GM19397 (cell line): Measurements from ENCODE around the gene RTP2.

Source experiments
- ATAC-seq: cut with Tn5 transposase; IDR thresholded peaks from one replicate; pipeline ENCODE4 v1.9.1; 2021; ENCODE audit warnings: mild to moderate bottlenecking, moderate library complexity; ENCODE audit not compliant: unreplicated experiment

The RTP2 gene

DNA sequence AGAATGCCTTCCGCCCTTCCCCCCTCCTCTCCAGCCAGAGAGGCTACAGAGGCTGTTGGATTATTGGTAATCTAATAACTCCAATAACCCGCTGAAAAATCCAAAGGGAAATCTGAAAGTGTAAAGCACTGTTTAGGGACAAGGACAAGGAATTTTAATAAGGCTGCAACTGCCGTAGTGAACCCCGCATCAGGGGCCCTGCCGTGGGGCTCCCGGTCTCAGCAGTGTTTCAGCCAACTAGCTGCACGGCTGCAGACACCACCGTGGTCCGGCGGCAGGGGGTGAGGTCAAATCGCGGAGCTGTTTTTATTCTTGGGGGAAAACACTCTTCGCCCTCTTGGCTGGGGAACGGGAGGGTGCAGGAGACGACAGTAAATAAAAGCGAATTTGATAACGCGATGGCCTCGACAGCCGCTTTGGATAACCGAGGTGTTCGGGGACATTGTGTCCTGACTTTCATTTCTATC, 36.8 kb upstream of the RTP2 start:
- ATAC-seq: no peak

DNA sequence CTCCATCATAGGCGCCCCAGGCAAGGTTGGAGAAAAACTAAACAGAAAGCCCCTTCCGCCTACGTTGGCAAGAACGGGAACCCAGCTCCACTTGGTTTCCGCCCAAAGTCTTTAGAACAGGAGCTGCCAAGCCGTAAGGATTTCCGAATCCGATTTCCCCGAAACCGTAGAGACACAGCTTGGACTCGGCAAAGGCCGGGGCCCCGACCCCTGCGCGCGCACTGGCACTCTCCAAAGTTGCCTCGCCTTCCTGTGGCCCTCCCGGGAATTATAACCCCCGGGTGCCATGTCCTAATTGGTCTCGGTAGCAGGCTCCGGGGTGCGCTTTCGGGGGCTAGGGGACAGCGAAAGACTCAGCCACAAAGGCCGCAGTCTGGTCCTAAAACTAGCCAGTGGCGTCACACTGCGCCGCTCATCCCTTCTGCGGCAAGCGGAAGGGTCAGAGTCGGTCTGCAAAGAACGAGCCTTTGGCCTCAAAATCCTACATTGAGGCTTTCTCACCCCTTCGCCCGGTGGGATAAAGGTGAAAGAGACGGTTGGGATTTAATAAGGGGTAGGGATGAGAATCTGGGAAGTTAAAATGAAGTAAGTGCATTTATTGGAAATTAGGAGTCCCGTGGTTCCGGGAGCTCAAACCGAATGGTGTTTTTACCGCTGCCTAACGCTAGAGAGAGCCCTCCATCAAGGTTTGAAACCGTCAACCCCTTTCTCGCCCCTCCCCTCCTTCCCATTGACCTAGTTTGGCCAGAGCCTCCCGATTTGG, 36.2 kb upstream of the RTP2 start:
- ATAC-seq: peak; percentile 64

DNA sequence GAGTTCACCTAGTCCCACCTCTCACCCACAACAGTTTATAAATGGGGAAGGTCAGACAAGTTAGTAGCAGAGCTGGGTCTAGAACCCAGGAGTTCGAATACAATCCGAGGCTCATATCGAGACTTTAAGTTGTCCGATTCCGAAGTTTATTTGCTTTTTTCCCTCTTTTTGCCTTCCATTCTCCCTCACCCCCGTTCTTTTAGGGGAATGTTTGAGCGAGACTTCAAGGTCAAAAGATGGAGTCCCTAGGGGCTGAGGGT, 35.6 kb upstream of the RTP2 start:
- ATAC-seq: no peak

DNA sequence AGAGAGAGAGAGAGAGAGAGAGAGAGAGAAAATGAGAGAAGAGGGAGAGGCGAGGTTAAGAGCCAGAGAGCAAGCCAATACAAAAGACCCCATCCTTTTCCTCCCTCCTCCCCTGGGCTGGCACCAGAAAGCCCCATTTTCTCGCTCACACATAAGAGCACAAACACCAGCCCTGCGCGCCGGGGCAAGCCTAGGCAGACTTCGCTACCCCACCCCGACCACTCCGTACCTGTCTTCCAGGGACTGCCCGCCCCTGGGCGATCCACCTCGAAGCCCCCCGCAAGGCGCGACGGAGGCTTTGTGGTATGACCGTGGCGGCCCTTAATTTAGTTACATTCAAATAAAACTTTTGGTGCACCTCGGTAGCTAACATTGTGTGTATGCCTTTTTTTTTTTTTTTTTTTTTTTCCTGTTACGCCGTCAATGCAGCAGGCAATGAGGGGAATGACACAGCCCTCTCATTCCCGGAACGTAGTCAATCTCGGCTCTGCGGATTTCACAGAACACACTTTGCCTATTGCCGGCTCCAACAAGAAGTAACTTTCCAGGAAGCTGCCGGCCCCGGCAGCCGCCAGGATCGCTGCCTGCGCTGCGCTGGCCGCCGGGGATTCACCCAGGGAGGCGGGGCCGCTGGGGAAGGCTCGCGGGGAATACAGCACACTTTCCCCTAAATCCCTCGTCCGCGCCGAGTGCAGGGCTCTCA, 35.2 kb upstream of the RTP2 start:
- no peak for ATAC-seq

DNA sequence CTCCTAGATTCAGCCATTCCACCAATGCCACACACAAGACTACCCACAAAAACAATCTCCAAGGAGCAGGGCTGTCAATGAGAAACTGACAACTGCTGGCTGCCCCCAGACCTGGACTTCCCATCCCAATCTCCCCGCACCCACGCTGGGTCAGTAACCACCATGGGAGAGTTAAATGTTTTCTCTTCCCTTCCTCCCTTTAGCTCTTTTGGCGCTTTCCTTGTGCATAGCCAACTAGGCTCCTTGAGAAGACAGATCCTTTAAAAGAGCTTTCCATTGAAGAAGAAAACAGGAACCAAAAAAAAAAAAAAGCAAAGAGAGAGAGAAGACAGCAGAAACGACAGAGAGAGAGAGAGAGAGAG, 34.6 kb upstream of the RTP2 start:
- no peak for ATAC-seq

DNA sequence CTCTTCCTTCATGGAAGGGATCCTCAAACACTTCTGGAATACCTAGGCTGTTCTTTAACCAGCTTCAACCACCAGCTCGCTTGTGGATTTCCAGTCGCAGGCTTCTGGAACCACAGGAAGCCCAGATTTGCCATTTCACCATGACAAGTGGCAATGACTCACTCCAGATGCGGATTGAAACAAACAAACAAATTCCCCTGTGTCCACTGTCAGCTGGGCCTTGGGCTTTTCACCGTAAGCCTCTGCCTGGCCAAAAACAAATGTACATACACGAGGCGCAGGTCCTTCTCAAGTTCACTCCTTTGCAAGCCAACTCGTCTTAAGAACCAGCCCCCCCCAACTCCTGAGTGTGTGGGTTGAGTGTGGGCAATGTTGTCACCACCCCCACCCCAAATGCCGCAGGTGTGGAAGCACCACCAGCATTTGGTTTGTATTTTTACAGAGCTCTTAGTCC, 34.1 kb upstream of the RTP2 start:
- ATAC-seq: no peak

DNA sequence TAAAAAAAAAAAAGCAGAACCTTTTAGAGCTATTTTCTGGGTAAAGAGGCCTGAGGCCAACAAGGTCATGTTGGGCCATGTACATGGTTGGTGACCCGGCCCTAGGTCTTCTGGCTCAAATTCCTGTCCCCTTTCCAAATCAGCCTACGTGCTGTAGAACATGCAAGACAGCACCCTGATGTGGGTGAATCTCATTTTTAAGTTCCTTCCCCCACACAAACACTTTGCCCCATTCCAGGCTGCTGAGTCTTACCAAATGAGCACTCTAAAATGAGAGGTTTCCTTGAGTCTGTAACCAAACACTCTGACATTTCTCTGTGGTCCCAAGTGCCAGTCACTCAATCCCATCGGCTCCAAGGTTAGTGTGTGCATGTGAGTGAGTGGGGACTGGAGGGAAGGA, 33.5 kb upstream of the RTP2 start:
- ATAC-seq: no peak

DNA sequence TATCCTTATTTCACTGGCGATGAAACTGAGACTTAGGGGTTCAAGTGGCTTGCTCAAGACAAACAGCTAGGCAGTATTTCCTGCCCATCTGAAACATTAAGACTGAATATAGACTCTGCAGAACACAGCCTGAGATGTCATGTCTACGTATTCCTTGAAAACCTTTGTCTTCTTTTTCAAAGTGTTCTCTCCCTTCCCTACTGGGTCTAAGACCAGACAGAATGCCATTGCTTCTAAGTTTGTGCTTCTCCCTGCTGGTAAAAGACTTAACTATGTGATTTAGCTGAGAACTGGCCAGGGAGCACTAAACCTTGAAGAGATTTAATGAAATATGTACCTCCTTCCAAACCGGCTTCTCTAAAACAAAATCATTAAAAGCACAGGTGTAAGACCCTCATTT, 33.0 kb upstream of the RTP2 start:
- no peak for ATAC-seq

DNA sequence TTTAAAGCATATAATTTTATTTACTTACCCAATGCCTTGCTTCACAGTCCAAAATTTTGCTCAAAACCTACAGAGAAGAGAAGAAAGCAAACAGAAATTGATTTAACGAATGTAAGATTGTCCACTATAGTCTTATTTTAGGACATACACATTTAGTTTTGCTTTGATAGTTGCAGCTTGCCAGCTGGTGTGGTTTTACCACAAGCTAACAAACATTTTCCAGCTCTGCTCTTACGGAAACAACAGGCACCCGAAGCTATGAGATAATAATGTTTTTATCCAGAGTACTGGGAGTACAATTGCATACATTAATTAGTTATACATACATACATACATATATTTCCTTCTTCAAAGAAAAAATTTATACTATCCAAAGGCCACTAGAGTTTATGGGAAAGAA, 32.5 kb upstream of the RTP2 start:
- ATAC-seq: no peak

DNA sequence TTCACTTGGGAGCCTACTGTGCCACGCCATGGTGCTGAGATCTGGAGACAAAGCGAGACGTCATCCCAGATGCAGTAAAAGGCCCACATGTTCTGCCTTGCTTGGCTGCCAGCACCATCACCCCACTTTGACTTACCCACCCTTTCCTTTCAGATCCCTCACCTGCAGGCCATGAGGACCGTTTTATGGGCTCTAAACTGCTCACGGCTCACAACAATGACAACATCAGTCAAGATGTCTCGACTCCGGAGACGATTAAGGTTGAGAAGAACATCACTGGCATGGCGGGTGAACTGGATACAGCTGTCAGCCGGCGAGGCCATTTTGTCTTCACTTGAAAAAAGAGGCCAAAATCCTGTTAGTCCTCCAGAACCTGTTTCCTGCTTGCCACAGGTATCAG, 31.0 kb upstream of the RTP2 start:
- no peak for ATAC-seq

DNA sequence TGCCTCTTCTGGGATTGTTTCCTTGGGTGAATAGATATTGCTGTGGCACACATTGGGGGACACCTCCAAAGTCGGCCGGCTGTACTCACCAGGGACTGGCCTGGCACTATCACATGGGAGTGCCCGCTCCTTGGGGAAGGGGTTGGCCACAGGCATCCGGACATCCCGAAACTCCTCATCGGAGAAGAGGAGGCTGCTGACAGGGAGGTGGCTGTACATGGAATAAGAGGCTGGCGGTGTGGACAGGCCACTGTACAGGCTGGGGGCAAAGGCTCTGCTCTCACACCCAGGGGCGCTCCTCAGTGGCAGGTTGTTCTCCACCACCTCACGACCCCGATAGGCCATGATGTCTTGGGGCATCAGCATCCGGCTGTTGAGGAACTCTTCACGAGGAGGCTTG, 27.2 kb upstream of the RTP2 start:
- ATAC-seq: no peak

DNA sequence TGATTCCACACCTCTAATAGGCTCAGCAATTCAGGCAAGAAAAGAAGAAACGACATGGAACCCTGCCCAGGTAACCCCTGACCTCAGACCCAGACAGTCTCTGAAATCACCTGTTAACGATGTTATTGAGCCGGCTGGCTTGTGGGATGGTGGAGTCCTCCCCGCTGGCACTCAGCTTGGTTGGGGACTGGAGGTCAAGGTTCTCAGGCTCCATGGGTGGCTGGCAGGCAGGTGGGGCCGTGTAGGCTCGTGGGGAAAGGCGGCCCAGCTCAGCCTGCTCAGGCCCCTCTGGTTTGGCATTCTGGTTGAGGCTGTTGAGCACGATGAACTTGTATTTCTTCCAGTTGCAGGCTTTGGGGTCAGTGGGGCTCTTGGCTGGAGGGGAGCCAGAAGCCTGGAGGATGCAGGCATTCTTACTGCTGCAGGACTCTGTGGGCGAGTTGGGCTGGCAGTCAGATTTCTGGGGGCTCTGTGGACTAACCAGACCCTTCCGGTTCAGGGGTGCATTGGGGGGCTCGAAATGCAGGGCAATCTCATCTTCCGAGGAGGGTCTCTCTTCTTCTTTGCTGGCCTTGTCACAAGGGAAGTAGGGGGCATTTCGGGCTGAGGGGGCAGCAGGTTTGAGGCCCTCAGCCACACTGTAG, 26.7 kb upstream of the RTP2 start:
- ATAC-seq: no peak

DNA sequence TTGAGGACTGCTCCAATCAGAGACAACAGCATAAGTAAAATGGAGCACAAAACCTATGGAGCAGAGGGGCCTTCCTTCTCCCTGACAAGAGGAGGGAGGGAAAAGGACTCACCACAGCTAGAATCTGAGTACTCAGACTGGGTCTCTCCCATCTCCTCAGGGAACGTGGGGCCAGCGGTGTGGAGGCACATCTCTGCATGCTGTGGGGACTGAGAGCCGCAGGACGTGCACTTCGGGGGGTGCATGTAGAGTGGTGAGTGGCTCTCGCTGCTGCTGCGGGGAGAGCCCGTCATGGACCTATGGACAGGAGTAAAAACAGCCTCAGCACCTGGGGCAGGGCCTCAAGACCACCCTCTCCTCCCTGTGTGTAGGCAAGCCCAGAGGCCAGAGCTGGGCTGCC, 25.9 kb upstream of the RTP2 start:
- ATAC-seq: no peak

DNA sequence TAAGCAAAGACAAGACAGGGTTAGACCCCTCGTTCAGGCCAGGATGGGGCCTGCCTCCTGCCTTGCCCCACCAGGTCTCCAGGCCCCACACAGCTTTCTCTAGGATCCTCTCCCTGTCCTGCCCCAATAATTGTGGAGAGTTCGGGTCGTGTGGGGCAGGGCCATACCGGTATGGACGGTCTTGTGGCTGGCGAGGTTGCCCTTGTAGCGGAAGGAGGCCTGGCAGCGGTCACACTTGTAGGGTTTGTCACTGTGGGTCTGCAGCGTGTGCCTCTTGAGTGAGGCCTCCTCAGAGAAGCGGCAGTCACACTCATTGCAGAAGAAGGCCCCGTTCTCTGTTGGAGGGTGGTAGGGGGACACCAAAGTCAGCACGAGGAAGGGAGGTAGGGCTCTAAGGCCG, 24.2 kb upstream of the RTP2 start:
- no peak for ATAC-seq

DNA sequence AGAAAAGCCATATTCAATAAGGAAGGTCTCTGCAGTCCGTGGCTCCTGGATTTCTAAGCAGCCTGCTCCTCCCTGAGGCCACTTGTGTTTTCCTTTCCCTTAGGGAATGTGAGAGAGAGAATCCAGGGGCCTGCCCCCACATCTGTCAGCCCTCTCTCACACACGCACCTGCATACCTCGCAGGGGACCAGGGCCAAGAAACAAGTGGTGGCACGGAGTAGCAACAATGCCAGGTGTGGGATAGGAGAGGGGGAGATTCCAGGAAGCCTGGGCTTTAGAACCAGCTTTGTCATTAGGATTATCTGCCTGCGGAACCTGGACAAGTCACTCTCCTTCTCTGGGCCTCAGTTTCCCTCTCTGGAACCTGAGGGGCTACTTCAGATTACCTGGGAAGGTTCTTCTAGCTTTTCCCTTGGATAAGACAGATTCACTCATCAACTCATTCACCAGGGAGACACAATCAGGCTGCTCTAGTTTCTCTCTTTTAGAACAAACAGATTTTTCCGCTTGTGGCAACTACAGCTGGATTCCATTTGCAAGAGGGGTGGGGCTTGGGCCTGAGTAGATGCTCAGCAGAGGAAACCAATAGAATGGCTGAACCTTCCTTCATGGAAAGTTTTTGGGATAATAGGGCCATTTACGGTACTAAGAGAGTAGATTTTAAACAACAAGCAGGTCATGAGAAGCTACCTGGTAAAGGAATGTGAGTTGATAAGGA, 23.5 kb upstream of the RTP2 start:
- ATAC-seq: no peak

DNA sequence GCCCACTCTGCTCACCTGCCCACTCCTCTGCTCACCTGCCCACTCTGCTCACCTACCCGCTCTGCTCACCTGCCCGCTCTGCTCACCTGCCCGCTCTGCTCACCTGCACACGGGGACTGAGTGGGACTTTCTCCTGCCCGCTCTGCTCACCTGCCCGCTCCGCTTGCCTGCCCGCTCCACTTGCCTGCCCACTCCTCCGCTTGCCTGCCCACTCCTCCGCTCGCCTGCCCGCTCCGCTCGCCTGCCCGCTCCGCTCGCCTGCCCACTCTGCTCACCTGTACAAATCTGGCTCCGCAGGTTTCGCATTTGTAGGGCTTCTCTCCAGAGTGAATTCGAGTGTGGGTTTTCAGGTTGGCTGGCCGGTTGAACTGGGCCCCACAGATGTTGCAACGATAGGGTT, 22.9 kb upstream of the RTP2 start:
- no peak for ATAC-seq

DNA sequence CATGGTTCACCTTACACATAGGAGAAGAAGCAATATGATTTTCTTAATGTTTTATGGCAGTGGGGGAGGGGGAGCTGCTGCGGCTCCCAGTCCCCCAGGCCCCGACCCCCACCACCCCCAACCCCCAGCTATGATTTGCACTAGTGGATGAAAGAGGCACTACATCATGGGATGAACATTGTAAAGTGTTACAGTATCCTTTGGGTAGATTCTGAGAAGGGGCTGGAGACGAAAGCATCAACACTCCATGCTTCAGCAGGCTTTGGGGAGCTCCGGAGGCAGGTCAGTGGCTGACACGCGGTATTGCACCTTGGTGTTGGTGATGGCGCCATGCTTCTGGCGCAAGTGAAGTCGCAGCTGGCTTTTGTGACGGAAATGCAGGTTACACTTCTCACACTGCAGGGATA, 19.9 kb upstream of the RTP2 start:
- no peak for ATAC-seq

DNA sequence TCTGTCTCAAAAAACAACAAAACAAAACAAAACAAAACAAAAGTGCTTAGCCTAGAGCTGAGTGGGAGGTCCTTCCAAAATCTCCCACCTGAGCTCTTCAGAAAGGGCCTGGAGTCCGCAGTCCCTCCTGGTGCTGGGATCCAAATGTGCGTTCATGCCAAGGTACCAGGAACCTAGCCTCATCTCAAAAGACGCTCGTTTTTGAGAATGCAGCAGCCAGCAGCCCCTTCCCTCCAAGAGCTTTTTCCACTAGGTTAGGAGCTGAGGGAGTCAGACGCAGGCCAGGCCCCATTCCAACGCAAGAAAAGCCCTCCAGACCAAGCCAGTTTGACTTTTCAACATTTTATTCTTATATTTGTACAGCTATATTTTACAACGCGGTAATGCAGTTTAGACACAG, 18.7 kb upstream of the RTP2 start:
- ATAC-seq: no peak

DNA sequence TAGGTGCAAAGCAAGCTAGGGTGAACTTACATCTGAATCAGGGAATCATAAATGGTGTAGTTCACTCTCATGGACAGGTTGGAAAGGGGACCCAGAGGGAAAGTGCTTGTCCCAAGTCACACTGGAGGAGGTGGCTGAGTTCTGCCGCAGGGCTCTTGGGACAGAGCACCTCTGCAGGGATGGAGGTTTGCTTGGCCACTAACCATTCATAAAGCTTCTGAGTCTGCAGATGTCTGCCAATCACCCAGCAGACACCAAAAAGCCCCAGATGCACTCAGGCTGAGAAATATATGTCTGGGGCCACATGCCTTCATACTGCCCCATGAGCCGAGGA, 17.9 kb upstream of the RTP2 start:
- ATAC-seq: no peak

DNA sequence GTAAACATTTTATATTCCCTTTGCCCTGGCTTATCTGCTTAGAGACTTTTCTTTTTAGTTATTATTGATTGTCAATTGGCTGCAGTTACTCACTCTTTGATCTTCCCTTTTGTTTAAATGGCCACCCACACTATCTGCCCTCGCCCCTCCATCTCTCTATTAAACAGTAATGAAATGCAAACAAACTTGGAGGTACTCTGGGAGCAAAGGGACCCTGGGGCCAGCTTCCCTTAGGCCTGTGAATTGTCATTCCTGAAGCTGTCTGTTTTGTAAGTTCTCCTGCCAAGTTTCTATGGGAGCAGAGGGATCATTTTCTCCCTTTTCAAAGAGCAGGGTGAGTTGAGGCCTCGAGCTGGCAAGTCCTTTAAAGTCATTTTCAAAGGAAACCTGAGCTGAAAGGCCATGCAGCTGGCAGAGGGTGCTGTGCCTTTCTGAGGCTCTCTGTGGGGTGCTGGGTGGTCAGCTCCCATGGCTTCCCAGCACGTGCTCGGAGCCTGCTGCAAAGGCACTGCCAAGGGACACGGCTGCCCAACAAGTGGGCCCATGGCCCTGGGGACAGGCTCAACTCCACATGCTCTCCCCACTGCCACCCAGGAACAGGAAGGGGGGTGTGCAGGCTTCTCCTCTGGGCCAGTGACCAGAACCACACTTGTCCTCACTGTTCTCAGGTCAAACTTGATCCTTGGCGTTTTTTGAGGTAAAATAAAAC, 17.4 kb upstream of the RTP2 start:
- no peak for ATAC-seq

DNA sequence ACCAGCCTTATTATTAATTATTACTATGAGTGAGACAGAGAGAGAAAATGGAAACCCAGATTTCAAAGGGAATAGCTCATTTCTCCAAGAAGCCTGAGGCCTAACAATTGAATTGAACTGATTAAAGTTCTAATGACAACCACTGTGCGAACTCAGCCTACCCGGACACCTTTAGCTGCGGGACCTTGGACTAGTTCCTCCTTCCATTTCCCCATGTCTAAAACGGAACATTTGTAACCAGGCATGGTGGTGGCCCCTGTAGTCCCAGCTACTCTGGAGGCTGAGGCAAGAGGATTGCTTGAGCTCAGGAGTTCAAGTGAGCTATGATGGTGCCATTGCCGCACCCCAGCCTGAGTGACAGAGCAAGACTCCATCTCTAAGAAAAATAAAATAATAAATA, 16.4 kb upstream of the RTP2 start:
- ATAC-seq: no peak
